Activated naive CD4-positive, alpha-beta T cell treated with anti-CD3 and anti-CD28 coated beads for 36 hours (primary cell): ENCODE data around the gene ABCE1. TPM values are rescaled to one million over a fixed set of nuclear protein-coding genes. Genes with fewer than 3 reads are reported as not detected.
"Not testable (repeated sequence)": the region's sequence is repeated elsewhere in the genome, so short reads cannot be mapped to it uniquely, and the experiment has no call there.

ENCODE experiments used
- CTCF ChIA-PET: fragments of 350-600 bp; sonication (Branson Sonifier 250); formaldehyde crosslinking; loops from one replicate; lab custom pipeline; 2021; ENCODE audit warnings: antibody characterized with exemption; lab: Charles Lee
- DNase-seq: peaks from one replicate; pipeline ENCODE4 v3.0.0-alpha.2; 2020
- H3K27ac Mint-ChIP-seq: one replicate; pipeline ENCODE4 v1.8.0; 2021; ENCODE audit warnings: mild to moderate bottlenecking, mixed read lengths
- H3K27me3 Mint-ChIP-seq: one replicate; pipeline ENCODE4 v1.8.0; 2021; ENCODE audit warnings: low read depth, mixed read lengths
- H3K36me3 Mint-ChIP-seq: one replicate; pipeline ENCODE4 v1.8.0; 2021; ENCODE audit warnings: low read depth, mixed read lengths
- H3K4me1 Mint-ChIP-seq: one replicate; pipeline ENCODE4 v1.8.0; 2021; ENCODE audit warnings: low read depth, mixed read lengths
- H3K4me3 Mint-ChIP-seq: one replicate; pipeline ENCODE4 v1.8.0; 2021; ENCODE audit warnings: mild to moderate bottlenecking, moderate library complexity, mixed read lengths
- H3K9me3 Mint-ChIP-seq: one replicate; pipeline ENCODE4 v1.8.0; 2021; ENCODE audit warnings: mixed read lengths
- intact Hi-C: fragments of 100-400 bp; cut with micrococcal nuclease; formaldehyde crosslinking; loops from one replicate; pipeline ENCODE4 v1.15.1; 2023
- total RNA-seq, 2 experiments: library from RNA; stranded (reverse); gene quantifications; one replicate each; pipeline ENCODE4 v1.2.3, GENCODE V29; 2021

Gene ABCE1
- total RNA-seq, 2 experiments from 2014 or later: 164 to 174 TPM

- Mint-ChIP-seq H3K4me1 (peaks cover 13% of the 10 kb centered on the region), H3K27me3 (no peaks in the 10 kb centered on the region), H3K4me3 (no peak overlapping the region), H3K27ac (no peak overlapping the region), H3K9me3 (no peaks in the 10 kb centered on the region), H3K36me3 (peaks cover 27% of the 10 kb centered on the region)
- CTCF ChIA-PET: no interaction called here
- intact Hi-C loops: no loop called here
- no peak for DNase-seq
Observed at GRCh38 chr4:145107126-145107525, 9.0 kb downstream of the ABCE1 start.

GRCh38 chr4:145108128-145108527, 10.0 kb downstream of the ABCE1 start:
- no peak for DNase-seq
- H3K27me3 Mint-ChIP-seq: no peaks in the 10 kb centered on the region
- peaks cover 20% of the 10 kb centered on the region for H3K4me1 Mint-ChIP-seq
- no peaks in the 10 kb centered on the region for H3K9me3 Mint-ChIP-seq
- intact Hi-C loops: no loop called here
- CTCF ChIA-PET: no interaction called here
- H3K4me3 Mint-ChIP-seq: no peak overlapping the region
- peaks cover 36% of the 10 kb centered on the region for H3K36me3 Mint-ChIP-seq
- H3K27ac Mint-ChIP-seq: no peak overlapping the region

DNA sequence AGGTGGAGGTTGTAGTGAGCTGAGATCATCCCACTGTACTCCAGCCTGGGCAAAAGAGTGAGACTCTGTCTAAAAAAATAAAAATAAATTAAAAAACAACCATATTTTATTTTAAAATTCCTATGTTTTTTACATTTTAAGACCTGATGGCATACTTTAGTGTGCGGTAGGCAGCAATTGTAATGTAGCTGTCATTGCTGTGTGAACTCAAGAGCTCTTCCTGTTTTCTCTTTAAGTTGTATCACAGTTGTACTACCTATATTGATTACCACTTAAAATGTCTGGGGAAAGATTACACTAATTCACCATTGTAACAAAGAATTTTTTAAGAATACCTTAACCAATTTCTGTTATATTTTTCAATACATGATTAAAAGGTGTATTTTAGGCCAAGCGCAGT, 27.3 kb downstream of the ABCE1 start:
- Mint-ChIP-seq H3K9me3 (no peaks in the 10 kb centered on the region), H3K27me3 (no peaks in the 10 kb centered on the region), H3K36me3 (peaks cover 37% of the 10 kb centered on the region), H3K4me3 (no peak overlapping the region), H3K4me1 (peaks cover 25% of the 10 kb centered on the region), H3K27ac (peak overlapping the region; percentile 63)
- no peak for DNase-seq
- intact Hi-C loops: no loop called here
- CTCF ChIA-PET: interaction anchor here (1.1 kb wide), 2 partner anchors 9 to 14 kb away, joined by 3 to 4 read pairs; no protein-coding TSS in a partner anchor

DNA sequence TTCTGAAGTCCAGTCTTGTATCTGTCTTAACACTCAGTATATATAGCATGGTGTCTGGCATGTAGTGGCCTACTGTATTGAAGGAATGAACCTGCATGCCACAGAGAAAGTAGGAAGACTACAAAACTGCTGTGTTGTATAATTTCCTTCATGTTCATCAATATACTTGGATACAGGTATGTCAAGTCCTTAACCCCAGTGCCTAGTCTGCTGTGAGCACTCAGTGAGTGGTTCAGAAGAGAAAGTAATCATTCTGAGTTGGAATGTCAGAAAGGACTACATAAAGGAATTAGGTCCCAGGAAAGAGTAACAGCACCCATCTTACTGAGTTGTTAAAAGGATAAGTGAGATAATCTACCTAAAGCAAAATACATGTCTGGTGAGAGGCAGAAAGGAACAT, 32.0 kb downstream of the ABCE1 start:
- no peak for DNase-seq
- Mint-ChIP-seq H3K4me3 (no peak overlapping the region), H3K9me3 (no peaks in the 10 kb centered on the region), H3K27ac (peak overlapping the region; percentile 65), H3K4me1 (peaks cover 49% of the 10 kb centered on the region), H3K36me3 (peaks cover 41% of the 10 kb centered on the region), H3K27me3 (no peaks in the 10 kb centered on the region)
- CTCF ChIA-PET: no interaction called here
- intact Hi-C loops: no loop called here

DNA sequence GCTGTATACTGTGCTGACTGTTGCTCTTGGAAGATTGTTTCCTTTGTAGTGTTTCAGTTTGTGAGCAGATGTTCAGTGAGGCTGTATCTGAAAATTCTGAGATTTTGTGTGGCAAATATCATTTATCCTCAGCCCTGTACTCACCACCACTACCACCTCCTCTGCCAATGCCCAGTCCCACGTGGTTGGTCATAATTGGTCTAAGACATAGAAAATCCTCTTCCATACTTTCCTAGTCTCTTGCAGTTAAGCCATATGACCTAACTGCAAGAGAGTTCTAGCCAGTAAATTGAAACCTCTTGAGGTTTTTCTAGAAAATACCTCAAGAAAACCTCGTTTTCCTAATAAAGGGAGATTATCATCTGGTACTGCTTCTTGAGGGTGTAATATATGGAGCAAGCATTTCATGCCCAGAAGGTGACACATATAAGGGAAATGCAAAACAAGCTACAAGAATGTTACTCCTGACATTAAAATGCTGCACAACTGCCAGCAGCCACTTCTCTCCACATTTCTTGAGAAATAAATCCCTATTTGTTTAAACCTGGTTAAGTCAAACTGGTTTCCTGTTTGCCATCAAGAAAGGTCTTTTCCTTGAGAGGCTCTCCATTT, 32.8 kb downstream of the ABCE1 start:
- Mint-ChIP-seq H3K9me3 (no peaks in the 10 kb centered on the region), H3K4me1 (peaks cover 50% of the 10 kb centered on the region), H3K27ac (peak overlapping the region; percentile 65), H3K27me3 (no peaks in the 10 kb centered on the region), H3K4me3 (no peak overlapping the region), H3K36me3 (peaks cover 41% of the 10 kb centered on the region)
- DNase-seq: no peak
- CTCF ChIA-PET: interaction anchor here (1.4 kb wide), 1 partner anchor 31 kb away, joined by 3 read pairs; no protein-coding TSS in a partner anchor
- intact Hi-C loops: no loop called here

GRCh38 chr4:145131848-145132247, 33.7 kb downstream of the ABCE1 start:
- DNase-seq: no peak
- H3K4me3 Mint-ChIP-seq: no peak overlapping the region
- no peaks in the 10 kb centered on the region for H3K9me3 Mint-ChIP-seq
- peaks cover 36% of the 10 kb centered on the region for H3K36me3 Mint-ChIP-seq
- intact Hi-C loops: no loop called here
- no peak overlapping the region for H3K27ac Mint-ChIP-seq
- H3K4me1 Mint-ChIP-seq: peaks cover 44% of the 10 kb centered on the region
- no peaks in the 10 kb centered on the region for H3K27me3 Mint-ChIP-seq
- CTCF ChIA-PET: interaction anchor here (1.4 kb wide), 1 partner anchor 30 kb away, joined by 3 read pairs; no protein-coding TSS in a partner anchor

DNA sequence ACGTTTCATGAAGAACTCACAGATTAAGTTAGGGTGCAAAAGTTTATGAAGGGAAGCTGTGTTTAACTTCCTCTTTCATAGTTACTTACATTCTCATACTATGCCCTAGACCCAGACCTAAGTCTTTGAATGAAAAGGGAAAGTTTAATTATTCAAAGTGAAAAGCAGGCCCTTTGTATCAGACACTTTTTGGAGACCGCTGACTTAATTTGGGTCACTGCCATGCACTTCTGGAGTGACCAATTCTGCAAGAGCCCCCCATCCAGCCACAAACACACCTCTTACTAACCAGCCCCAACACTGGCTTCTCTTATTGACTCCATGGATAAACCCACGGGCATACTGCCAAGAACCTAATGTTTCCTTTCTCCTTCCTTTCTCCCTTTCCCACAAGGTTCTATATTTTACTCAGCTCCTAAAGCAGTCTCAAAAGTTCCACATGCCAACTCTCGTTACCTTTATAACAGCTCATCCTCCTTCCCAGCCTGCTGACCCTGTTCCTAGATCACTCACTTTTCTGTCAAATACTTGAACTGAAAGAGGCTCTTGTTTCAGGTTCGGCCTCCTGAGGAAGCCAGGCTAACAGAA, 34.5 kb downstream of the ABCE1 start:
- no peaks in the 10 kb centered on the region for H3K27me3 Mint-ChIP-seq
- peaks cover 45% of the 10 kb centered on the region for H3K4me1 Mint-ChIP-seq
- CTCF ChIA-PET: interaction anchor here (1.4 to 1.5 kb wide), 2 partner anchors 30 to 45 kb away, joined by 3 to 4 read pairs; no protein-coding TSS in a partner anchor
- intact Hi-C loops: no loop called here
- H3K36me3 Mint-ChIP-seq: peaks cover 38% of the 10 kb centered on the region
- DNase-seq: peak; percentile 14
- peak overlapping the region; percentile 81 for H3K27ac Mint-ChIP-seq
- no peaks in the 10 kb centered on the region for H3K9me3 Mint-ChIP-seq
- H3K4me3 Mint-ChIP-seq: no peak overlapping the region

GRCh38 chr4:145136219-145136618, 38.1 kb downstream of the ABCE1 start:
- H3K9me3 Mint-ChIP-seq, intact Hi-C loops, H3K27me3 Mint-ChIP-seq, H3K4me3 Mint-ChIP-seq, CTCF ChIA-PET, DNase-seq: not testable (repeated sequence)
- peak overlapping the region; percentile 53 for H3K27ac Mint-ChIP-seq
- peaks cover 52% of the 10 kb centered on the region for H3K36me3 Mint-ChIP-seq
- peaks cover 36% of the 10 kb centered on the region for H3K4me1 Mint-ChIP-seq

DNA sequence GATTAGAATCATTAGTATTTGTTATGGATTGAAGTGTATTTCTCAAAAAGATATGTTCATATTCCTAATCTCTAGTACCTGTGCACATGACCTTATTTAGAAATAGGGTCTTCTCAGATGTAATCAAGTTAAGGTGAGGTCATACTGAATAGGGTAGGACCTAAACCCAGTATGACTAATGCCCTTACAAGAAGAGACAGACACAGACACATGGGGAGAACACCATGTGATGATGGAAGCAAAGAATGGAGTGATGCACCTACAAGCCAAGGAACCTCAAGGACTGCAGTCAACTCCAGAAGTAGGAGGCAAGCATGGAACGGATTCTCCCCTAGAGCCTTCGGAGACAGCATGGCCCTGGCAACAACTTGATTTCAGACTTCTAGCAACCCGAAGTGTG, 50.9 kb downstream of the ABCE1 start:
- Mint-ChIP-seq H3K36me3 (peaks cover 57% of the 10 kb centered on the region), H3K4me3 (no peak overlapping the region), H3K9me3 (no peaks in the 10 kb centered on the region), H3K27ac (no peak overlapping the region), H3K27me3 (no peaks in the 10 kb centered on the region), H3K4me1 (peaks cover 9% of the 10 kb centered on the region)
- DNase-seq: no peak
- CTCF ChIA-PET: no interaction called here
- intact Hi-C loops: loop anchor here (5.0 kb wide), 1 partner anchor 37 kb away; no protein-coding TSS in a partner anchor

- peaks cover 47% of the 10 kb centered on the region for H3K36me3 Mint-ChIP-seq
- intact Hi-C loops: no loop called here
- H3K27ac Mint-ChIP-seq: no peak overlapping the region
- CTCF ChIA-PET: no interaction called here
- H3K4me3 Mint-ChIP-seq: no peak overlapping the region
- no peaks in the 10 kb centered on the region for H3K9me3 Mint-ChIP-seq
- peaks cover 14% of the 10 kb centered on the region for H3K4me1 Mint-ChIP-seq
- no peaks in the 10 kb centered on the region for H3K27me3 Mint-ChIP-seq
- no peak for DNase-seq
Observed at GRCh38 chr4:145153181-145153903, 55.2 kb downstream of the ABCE1 start.

DNA sequence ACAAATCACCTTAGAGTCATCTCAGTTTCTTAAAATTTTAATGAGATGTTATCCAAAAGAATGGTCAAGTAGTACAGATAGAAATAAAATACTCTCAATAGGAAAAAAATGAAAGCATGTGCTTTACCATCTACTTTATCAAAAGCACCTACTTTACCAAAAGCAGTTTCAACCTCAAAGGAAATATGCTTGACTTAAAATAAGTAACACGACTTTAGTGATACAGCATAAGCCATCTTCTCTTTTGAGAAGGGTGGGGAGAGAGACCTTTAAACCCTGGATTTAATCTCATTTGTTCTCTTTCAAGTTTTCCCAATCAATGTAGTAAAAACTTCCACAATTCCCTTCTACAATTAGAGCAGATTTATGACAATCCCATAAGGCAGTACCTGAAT, 55.8 kb downstream of the ABCE1 start:
- Mint-ChIP-seq H3K9me3 (no peaks in the 10 kb centered on the region), H3K27ac (no peak overlapping the region), H3K4me3 (no peak overlapping the region), H3K27me3 (no peaks in the 10 kb centered on the region), H3K36me3 (peaks cover 44% of the 10 kb centered on the region), H3K4me1 (peaks cover 14% of the 10 kb centered on the region)
- DNase-seq: no peak
- intact Hi-C loops: loop anchor here (1.0 kb wide), 1 partner anchor 23 kb away; no protein-coding TSS in a partner anchor
- CTCF ChIA-PET: no interaction called here

- Mint-ChIP-seq H3K4me1 (peaks cover 12% of the 10 kb centered on the region), H3K9me3 (no peaks in the 10 kb centered on the region), H3K27me3 (no peaks in the 10 kb centered on the region), H3K27ac (no peak overlapping the region), H3K4me3 (no peak overlapping the region), H3K36me3 (peaks cover 40% of the 10 kb centered on the region)
- intact Hi-C loops: loop anchor here (1.0 kb wide), 1 partner anchor 23 kb away; no protein-coding TSS in a partner anchor
- CTCF ChIA-PET: interaction anchor here (1.1 kb wide), 1 partner anchor 22 kb away, joined by 3 read pairs; no protein-coding TSS in a partner anchor
- no peak for DNase-seq
Observed at GRCh38 chr4:145154573-145154972, 56.5 kb downstream of the ABCE1 start.
